Pulmonary artery endothelial cell (primary cell): ENCODE measurements around the gene ZFYVE27. TPM values are rescaled to one million over a fixed set of nuclear protein-coding genes. Genes with fewer than 3 reads are reported as not detected.
A peak's percentile ranks its signal among the peaks of the same experiment; 100 is the strongest.
"Not testable (repeated sequence)": the region's sequence is repeated elsewhere in the genome, so short reads cannot be mapped to it uniquely, and the experiment has no call there.

Experiments
- DNase-seq: peaks from one replicate; pipeline ENCODE4 v3.0.0-alpha.2; 2011; ENCODE audit warnings: low read depth, low spot score
- total RNA-seq: library from RNA; depleted of rRNA; stranded (reverse); fragments of >200 nt; gene quantifications from 2 replicates; pipeline ENCODE4 v1.2.3, GENCODE V29; 2014

The ZFYVE27 gene
- 16.0 and 20.8 TPM in 2 replicates for total RNA-seq

- DNase-seq: peak; percentile 81
Measured at GRCh38 chr10:97736902-97737769, at the start of gene ZFYVE27. Gene ZFYVE27 (plus strand): TSS chr10:97737128. CDS start chr10:97738478, 1,350 bp downstream.

- DNase-seq: no peak
Measured at GRCh38 chr10:97687785-97688781, 48.8 kb upstream of the ZFYVE27 start.

- DNase-seq: no peak
Measured at GRCh38 chr10:97689559-97690020, 47.3 kb upstream of the ZFYVE27 start.

- no peak for DNase-seq
Measured at GRCh38 chr10:97690133-97690532, 46.8 kb upstream of the ZFYVE27 start.

GRCh38 chr10:97698072-97698655 lies 38.8 kb upstream of the ZFYVE27 start:
- DNase-seq: not testable (repeated sequence)

- DNase-seq: peak; percentile 32
Measured at GRCh38 chr10:97701438-97702069, 35.4 kb upstream of the ZFYVE27 start.

GRCh38 chr10:97703398-97704067 lies 33.4 kb upstream of the ZFYVE27 start:
- DNase-seq: no peak

GRCh38 chr10:97704341-97704740 lies 32.6 kb upstream of the ZFYVE27 start:
- no peak for DNase-seq

- no peak for DNase-seq
Measured at GRCh38 chr10:97705006-97705670, 31.8 kb upstream of the ZFYVE27 start.

GRCh38 chr10:97707134-97707861 lies 29.6 kb upstream of the ZFYVE27 start:
- no peak for DNase-seq

GRCh38 chr10:97708167-97708566 lies 28.8 kb upstream of the ZFYVE27 start:
- no peak for DNase-seq

- no peak for DNase-seq
Measured at GRCh38 chr10:97708976-97709946, 27.7 kb upstream of the ZFYVE27 start.

GRCh38 chr10:97711640-97712572 lies 25.0 kb upstream of the ZFYVE27 start:
- no peak for DNase-seq

GRCh38 chr10:97713339-97713825 lies 23.5 kb upstream of the ZFYVE27 start, which contains the start of gene MARVELD1:
Gene MARVELD1 (plus strand): TSS chr10:97713730. CDS start chr10:97713877, 147 bp downstream.
- DNase-seq: no peak

GRCh38 chr10:97713826-97714400 lies 23.0 kb upstream of the ZFYVE27 start:
- peak; percentile 40 for DNase-seq
